Midbrain (tissue), 1 donor: ENCODE results near the gene TMEM109.

Experiments used
- DNase-seq: peaks from one replicate; lab custom pipeline; 2025; lab: John Stamatoyannopoulos, UW

TMEM109 gene

DNA sequence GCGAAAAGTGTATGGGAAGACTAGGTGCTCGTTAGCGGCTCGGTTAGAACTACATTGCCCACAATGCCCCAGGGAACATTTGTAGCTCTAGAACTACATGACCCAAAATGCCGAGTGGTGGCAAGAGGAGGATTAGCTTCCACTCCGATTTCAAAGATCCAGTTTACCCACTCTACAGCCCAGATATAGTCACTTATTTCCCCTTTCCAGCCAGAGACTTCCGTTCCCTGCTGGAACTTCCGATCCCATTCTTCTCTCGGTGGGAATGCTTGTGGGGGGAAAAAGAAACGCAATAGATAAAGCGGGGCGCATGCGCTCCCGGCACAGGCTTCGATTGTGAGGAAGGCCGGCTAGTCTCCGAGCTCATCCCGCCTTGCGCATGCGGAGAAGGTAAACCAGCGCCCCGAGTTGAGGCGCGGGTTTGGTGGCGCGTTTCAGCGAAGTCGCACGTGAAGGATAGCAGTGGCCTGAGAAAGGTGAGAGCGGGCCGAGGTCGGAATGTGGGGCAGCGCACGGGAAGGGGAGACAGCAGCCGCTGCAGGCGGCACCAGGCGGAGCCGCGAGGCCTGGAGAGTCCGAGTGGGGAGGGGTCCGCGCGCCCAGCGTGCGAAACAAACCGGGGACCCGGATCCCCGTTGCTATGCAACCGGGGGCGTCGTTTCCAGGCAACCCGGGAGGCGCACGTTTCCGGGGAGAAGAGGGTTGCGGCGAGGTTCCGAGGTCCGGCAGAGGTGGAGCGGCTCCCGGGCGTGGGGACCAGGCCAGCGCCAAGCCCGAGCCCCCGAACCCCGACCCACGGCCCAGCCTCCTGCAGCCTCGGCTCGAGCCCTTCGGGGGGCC, at the start of gene TMEM109:
TSS of gene TMEM109 (plus strand) at position 366 of the 840 bp plus-strand sequence. CDS start 5,536 bp downstream, outside the sequence.
- DNase-seq = peak; percentile 97

- no peak for DNase-seq
Observed at GRCh38 chr11:60864856-60865513, 49.0 kb upstream of the TMEM109 start.

DNA sequence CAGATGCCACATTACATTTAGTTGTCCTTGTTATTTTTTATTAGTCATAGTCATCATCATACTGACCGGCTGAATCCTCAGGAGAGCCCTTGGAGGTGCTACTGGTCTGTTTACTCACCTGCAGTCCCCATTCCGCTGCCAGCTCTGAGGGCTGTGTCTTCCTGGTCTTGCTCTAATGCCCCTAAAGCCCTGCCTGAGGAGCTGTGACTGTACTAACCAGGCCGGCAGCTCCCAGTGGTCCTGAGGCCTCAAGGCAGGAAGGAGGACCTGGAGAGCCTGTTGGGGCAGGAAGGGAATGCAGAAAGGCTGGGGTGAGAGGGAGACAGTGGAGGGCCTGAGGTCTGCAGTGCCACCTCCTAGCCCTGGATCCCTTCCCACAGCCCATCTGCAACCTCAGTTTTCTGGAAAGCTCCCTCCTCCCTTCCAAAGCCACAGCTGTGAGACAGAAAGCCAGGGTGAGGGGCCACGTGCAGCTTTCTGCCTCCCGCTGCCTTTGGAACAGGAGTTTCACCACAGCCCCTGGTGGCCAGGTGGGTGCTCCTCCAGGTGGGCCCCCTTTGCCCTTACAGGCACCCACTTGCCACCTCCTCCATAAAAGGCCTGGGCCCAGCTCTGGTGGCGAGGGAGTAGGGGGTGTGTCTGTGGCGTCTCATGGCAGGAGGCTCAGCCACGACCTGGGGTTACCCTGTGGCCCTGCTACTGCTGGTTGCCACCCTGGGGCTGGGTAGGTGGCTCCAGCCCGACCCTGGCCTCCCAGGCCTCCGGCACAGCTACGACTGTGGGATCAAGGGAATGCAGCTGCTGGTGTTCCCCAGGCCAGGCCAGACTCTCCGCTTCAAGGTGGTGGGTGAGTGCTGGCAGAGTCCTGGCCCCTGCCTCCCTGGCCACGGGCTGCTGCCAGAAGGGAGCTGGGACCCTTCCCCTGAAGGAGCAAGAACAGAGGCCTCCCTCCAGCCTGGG, 46.8 kb upstream of the TMEM109 start, which contains the start of gene ZP1:
TSS of gene ZP1 (plus strand) at position 632 of the 960 bp plus-strand sequence. CDS start at position 652, 20 bp downstream.
- no peak for DNase-seq

- DNase-seq = no peak
Observed at GRCh38 chr11:60867871-60868681, 45.9 kb upstream of the TMEM109 start.

GRCh38 chr11:60868682-60869450, 45.1 kb upstream of the TMEM109 start:
- no peak for DNase-seq

DNA sequence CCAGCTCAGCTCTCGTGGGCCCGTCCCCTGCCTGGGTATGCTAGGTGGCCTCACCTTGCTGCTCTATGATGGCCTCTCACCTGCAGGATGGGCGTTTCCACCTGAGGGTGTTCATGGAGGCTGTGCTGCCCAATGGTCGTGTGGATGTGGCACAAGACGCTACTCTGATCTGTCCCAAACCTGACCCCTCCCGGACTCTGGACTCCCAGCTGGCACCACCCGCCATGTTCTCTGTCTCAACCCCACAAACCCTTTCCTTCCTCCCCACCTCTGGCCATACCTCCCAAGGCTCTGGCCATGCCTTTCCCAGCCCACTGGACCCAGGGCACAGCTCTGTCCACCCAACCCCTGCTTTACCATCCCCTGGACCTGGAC, 44.5 kb upstream of the TMEM109 start:
- DNase-seq = no peak

- no peak for DNase-seq
Observed at GRCh38 chr11:60870276-60870675, 43.7 kb upstream of the TMEM109 start.

DNA sequence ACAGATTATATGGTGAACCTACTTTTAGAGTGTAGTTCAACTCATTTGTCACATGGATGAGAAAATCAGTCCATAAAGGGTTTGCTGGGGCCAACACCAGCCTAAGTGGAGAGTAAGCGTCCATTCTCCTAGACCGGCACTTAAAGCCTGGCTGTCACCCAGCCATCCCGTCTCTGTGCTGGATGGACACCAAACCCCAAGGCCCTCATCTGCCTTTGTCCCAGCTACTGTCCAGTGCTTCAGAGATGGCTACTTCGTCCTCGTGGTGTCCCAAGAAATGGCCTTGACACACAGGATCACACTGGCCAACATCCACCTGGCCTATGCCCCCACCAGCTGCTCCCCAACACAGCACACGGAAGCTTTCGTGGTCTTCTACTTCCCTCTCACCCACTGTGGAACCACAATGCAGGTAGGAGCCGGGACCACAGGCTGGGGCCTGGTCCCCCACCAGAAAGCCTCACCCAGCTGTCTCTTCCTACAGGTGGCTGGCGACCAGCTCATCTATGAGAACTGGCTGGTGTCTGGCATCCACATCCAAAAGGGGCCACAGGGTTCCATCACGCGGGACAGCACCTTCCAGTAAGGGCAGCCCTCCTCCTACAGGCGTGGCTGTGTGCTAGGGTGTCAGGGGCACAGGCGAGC, 43.1 kb upstream of the TMEM109 start:
- no peak for DNase-seq

- DNase-seq = no peak
Observed at GRCh38 chr11:60871378-60872061, 42.4 kb upstream of the TMEM109 start.

DNA sequence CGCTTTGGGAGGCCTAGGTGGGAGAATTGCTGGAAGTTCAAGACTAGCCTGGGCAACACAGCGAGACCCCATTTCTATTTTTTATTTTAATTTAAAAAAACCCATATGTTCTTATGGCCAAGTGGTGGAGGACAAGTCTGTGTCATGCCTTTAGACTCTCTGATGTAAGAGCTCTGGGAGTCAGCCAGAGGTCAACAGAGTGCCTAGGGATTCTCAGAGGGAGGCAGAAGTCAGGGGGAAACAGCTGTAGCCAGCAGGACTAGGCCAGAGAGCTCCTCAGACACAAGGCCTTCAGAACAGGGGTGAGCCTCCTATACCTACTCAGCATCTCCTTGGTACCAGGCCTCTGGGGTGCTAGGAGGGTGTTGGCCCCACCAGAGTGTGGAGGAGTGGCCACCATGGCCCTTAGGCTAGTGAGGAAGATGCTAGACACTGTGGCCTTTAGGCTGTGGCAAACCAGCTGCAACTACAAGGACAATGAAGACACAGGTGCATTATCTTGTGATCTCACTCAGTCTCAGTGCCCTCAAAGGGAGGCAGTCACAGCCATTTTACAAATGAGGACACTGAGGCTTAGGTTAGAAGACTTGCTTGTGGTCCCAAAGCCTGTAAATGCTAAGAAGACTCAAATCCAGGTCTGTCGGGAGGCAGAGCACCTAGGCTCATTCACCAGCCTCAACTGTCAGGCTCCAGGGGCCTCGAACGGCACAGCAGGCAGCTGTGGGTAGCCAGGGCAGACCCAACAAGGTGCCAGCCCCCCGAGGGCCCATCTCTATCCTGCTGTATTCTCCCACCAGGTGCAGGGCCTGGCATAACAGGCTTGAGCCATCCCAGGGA, 41.6 kb upstream of the TMEM109 start:
- no peak for DNase-seq

- no peak for DNase-seq
Observed at GRCh38 chr11:60872961-60873524, 40.9 kb upstream of the TMEM109 start.

GRCh38 chr11:60873533-60873932, 40.4 kb upstream of the TMEM109 start:
- DNase-seq = no peak

DNA sequence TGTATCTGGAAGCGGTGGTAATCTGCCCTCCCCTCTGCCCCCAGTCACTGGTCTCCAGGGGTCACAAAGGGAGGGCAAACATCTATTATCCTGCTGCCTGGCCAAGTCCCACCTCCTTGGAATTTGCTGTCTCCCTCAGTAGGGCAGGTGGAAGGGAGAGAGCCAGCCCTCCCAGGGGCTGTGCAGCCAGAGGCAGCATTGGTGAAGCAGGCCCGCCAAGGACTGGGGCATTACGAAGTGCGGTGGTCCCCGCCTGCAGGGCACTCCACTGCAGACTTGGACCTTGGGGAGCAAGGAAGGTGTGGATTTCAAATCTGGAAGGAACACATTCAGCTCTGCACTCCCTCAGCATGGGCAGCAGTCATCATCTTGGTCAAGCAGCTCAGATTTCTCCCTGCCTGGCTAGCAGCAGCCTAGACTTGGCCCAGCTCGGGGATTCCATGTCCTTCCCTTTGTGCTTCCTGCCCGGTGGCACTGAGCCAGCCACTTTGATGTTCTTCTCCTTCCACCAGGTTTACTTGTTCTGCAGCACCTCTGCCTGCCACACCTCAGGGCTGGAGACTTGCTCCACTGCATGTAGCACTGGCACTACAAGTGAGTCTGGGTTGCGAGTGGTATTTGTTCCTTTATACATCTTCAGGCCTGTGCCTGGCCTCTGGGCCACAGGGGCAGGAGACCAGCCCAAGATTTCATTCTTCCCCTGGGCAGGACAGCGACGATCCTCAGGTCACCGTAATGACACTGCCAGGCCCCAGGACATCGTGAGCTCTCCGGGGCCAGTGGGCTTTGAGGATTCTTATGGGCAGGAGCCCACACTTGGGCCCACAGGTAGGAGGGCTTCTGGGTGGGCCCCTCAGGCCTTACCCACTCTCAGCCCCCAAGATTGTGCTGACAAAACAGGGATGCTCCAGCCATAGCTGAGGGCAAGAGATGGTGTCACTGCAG, 39.3 kb upstream of the TMEM109 start:
- no peak for DNase-seq

DNA sequence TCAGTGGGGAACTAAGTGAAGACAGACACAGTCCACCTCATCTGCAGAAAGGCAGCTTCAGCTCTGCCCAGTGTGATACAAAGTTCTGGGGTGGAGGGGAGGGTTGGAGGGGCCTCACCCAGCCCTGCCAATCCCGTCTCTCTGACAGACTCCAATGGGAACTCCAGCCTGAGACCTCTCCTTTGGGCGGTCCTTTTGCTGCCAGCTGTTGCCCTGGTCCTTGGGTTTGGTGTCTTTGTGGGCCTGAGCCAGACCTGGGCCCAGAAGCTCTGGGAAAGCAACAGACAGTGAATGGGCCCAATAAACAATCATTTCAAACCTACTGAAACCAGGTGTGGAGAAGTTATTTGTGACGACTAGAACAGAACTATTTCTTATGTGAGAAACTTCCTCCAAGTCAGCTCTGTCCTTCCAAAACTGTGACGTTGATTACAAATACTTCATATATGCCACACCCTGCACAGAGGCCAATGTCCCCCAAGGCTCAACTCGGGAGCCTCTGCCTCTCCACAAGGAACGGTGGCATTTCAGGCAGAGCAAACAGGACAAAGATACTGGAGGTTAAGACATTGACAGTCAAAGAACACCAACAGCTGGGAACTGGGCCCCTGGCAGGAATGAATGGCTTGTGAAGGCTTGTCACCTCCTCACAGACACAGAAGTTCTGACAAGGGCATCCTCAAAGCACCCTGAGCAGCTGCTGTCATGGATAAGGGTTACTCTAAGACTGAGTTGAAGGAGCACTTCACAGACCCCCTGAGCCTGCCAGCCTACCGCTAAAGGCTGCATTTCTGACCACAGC, 38.4 kb upstream of the TMEM109 start:
- no peak for DNase-seq

GRCh38 chr11:60876168-60876485, 37.8 kb upstream of the TMEM109 start:
- DNase-seq = no peak
